Measurements from ENCODE around the gene SOCS3.

GRCh38 chr17:78306913-78307312 is 53.0 kb downstream of the SOCS3 start:
- TF ChIP-seq CTCF (IDR thresholded peaks at IDR 0.05; ENCODE audit: low read length) = no peak
- no peak for TF ChIP-seq EZH2phosphoT487 (IDR thresholded peaks at IDR 0.05; ENCODE audit: low read length)
- TF ChIP-seq EZH2 (optimal IDR thresholded peaks at IDR 0.05; ENCODE audit: low read depth, low read length) = no peak
